H9 (cell line): ENCODE results near the gene CFAP73. TPM values are rescaled to one million over a fixed set of nuclear protein-coding genes. Genes with fewer than 3 reads are reported as not detected.

Experiments
- DNase-seq: peaks from one replicate; pipeline ENCODE4 v3.0.0-alpha.2; 2017
- H2AFZ ChIP-seq: one replicate; pipeline ENCODE4 v1.6.1; 2013; ENCODE audit warnings: mild to moderate bottlenecking, low read length, control low read depth, moderate library complexity
- H2AK5ac ChIP-seq: 2 replicates; pipeline ENCODE4 v1.6.1; 2013; ENCODE audit warnings: low read length, control low read depth, mixed read lengths; ENCODE audit not compliant: insufficient read length
- H2BK120ac ChIP-seq: one replicate; pipeline ENCODE4 v1.6.1; 2013; ENCODE audit warnings: low read depth, mild to moderate bottlenecking, low read length, control low read depth, inconsistent platforms; ENCODE audit not compliant: poor library complexity, severe bottlenecking
- H2BK12ac ChIP-seq: 2 replicates; pipeline ENCODE4 v1.6.1; 2013; ENCODE audit warnings: low read length, control low read depth, mixed read lengths, low read depth; ENCODE audit not compliant: insufficient read length
- H2BK15ac ChIP-seq: 2 replicates; pipeline ENCODE4 v1.6.1; 2013; ENCODE audit warnings: low read depth, low read length, control low read depth
- H2BK20ac ChIP-seq: one replicate; pipeline ENCODE4 v1.6.1; 2013; ENCODE audit warnings: low read depth, mild to moderate bottlenecking, low read length, control low read depth, inconsistent platforms; ENCODE audit not compliant: poor library complexity, severe bottlenecking
- H2BK5ac ChIP-seq: 2 replicates; pipeline ENCODE4 v1.6.1; 2013; ENCODE audit warnings: low read length, control low read depth, mixed read lengths; ENCODE audit not compliant: insufficient read length
- H3K14ac ChIP-seq: 2 replicates; pipeline ENCODE4 v1.6.1; 2013; ENCODE audit warnings: low read length, control low read depth; ENCODE audit not compliant: insufficient read depth
- H3K18ac ChIP-seq: 2 replicates; pipeline ENCODE4 v1.6.1; 2013; ENCODE audit warnings: low read depth, mild to moderate bottlenecking, mixed read lengths, low read length, control low read depth; ENCODE audit not compliant: insufficient read length
- H3K23ac ChIP-seq: 2 replicates; pipeline ENCODE4 v1.6.1; 2013; ENCODE audit warnings: low read length, control low read depth, mixed read lengths, low read depth; ENCODE audit not compliant: insufficient read length
- H3K23me2 ChIP-seq: 2 replicates; pipeline ENCODE4 v1.6.1; 2013; ENCODE audit warnings: low read depth, mild to moderate bottlenecking, mixed read lengths, low read length, control low read depth; ENCODE audit not compliant: insufficient read length, poor library complexity, severe bottlenecking
- H3K27ac ChIP-seq: 2 replicates; pipeline ENCODE4 v1.5.1; 2013; ENCODE audit warnings: low read length, control low read depth, mixed read lengths, low read depth; ENCODE audit not compliant: insufficient read length
- H3K27me3 ChIP-seq: 2 replicates; pipeline ENCODE4 v1.6.1; 2013; ENCODE audit warnings: low read length, control low read depth, inconsistent platforms; ENCODE audit not compliant: insufficient read depth
- H3K4ac ChIP-seq: 2 replicates; pipeline ENCODE4 v1.6.1; 2013; ENCODE audit warnings: low read depth, mild to moderate bottlenecking, control low read depth, inconsistent platforms, low read length, moderate library complexity
- H3K4me1 ChIP-seq: 2 replicates; pipeline ENCODE4 v1.6.1; 2013; ENCODE audit warnings: low read length, control low read depth, inconsistent platforms; ENCODE audit not compliant: insufficient read depth
- H3K4me2 ChIP-seq: 2 replicates; pipeline ENCODE4 v1.6.1; 2013; ENCODE audit warnings: low read length, control low read depth, mixed read lengths; ENCODE audit not compliant: insufficient read length, insufficient read depth
- H3K56ac ChIP-seq: 2 replicates; pipeline ENCODE4 v1.6.1; 2013; ENCODE audit warnings: low read depth, mild to moderate bottlenecking, mixed read lengths, low read length, control low read depth; ENCODE audit not compliant: insufficient read length
- H3K79me1 ChIP-seq: 2 replicates; pipeline ENCODE4 v1.6.1; 2013; ENCODE audit warnings: low read depth, mild to moderate bottlenecking, moderate library complexity, low read length, control low read depth, inconsistent platforms; ENCODE audit not compliant: insufficient read depth, poor library complexity, severe bottlenecking
- H3K79me2 ChIP-seq: 2 replicates; pipeline ENCODE4 v1.6.1; 2013; ENCODE audit warnings: low read length, control low read depth, inconsistent platforms; ENCODE audit not compliant: insufficient read depth
- H3K9ac ChIP-seq: 2 replicates; pipeline ENCODE4 v1.6.1; 2013; ENCODE audit warnings: low read length, control low read depth, mixed read lengths; ENCODE audit not compliant: insufficient read length; ENCODE audit errors: extremely low read depth
- H3K9me3 ChIP-seq: one replicate; pipeline ENCODE4 v1.6.1; 2013; ENCODE audit warnings: low read depth, low read length, inconsistent platforms; ENCODE audit not compliant: control insufficient read depth
- H3T11ph ChIP-seq: one replicate; pipeline ENCODE4 v1.6.1; 2013; ENCODE audit warnings: mild to moderate bottlenecking, low read length, control low read depth, inconsistent platforms
- H4K20me1 ChIP-seq: one replicate; pipeline ENCODE4 v1.6.1; 2013; ENCODE audit not compliant: control insufficient read depth, insufficient read length, insufficient read depth
- H4K5ac ChIP-seq: 2 replicates; pipeline ENCODE4 v1.6.1; 2013; ENCODE audit warnings: low read depth, mild to moderate bottlenecking, mixed read lengths, low read length, control low read depth; ENCODE audit not compliant: insufficient read length
- H4K8ac ChIP-seq: replicated peaks from 2 replicates; pipeline ENCODE4 v1.6.1; 2013; ENCODE audit warnings: low read length, control low read depth, mixed read lengths, low read depth; ENCODE audit not compliant: insufficient read length
- H4K91ac ChIP-seq: 2 replicates; pipeline ENCODE4 v1.6.1; 2013; ENCODE audit warnings: low read depth, mild to moderate bottlenecking, moderate library complexity, mixed read lengths, low read length, control low read depth; ENCODE audit not compliant: insufficient read length
- H3K27ac Mint-ChIP-seq, 3 experiments: 2 replicates in 2 of 3; 3 replicates in 1 of 3; pipeline ENCODE4 v1.8.0; 2020 to 2021; ENCODE audit warnings: mixed read lengths in 3 of 3, mild to moderate bottlenecking in 1 of 3, moderate library complexity in 1 of 3
- H3K27me3 Mint-ChIP-seq: 2 replicates; pipeline ENCODE4 v1.8.0; 2021; ENCODE audit warnings: low read depth, mild to moderate bottlenecking, moderate library complexity, mixed read lengths
- H3K36me3 Mint-ChIP-seq, 3 experiments: 2 replicates in 2 of 3; 3 replicates in 1 of 3; pipeline ENCODE4 v1.8.0; 2020 to 2021; ENCODE audit warnings: low read depth in 3 of 3, mixed read lengths in 3 of 3; ENCODE audit not compliant: insufficient read depth in 1 of 3
- H3K4me1 Mint-ChIP-seq, 2 experiments: 2 replicates each; pipeline ENCODE4 v1.8.0; 2020; ENCODE audit warnings: mixed read lengths in 2 of 2
- H3K4me3 Mint-ChIP-seq, 2 experiments: 2 replicates in 1 of 2; 3 replicates in 1 of 2; pipeline ENCODE4 v1.8.0; 2020 to 2021; ENCODE audit warnings: mild to moderate bottlenecking in 2 of 2, mixed read lengths in 2 of 2, moderate library complexity in 1 of 2
- H3K9me3 Mint-ChIP-seq, 2 experiments: 2 replicates in 1 of 2; 3 replicates in 1 of 2; pipeline ENCODE4 v1.8.0; 2020; ENCODE audit warnings: mild to moderate bottlenecking in 2 of 2, mixed read lengths in 2 of 2, moderate library complexity in 1 of 2
- WGBS: extraction: QIAGEN DNeasy Blood & Tissue Kit; methylation state at CpG from one replicate; pipeline ENCODE4 v1.1.7; 2013; ENCODE audit warnings: missing lambda C conversion rate, low lambda C conversion rate, mixed read lengths; ENCODE audit not compliant: insufficient read length; ENCODE audit errors: extremely low coverage; 5-methylcytosine and 5-hydroxymethylcytosine counted together
- long read RNA-seq: library from polyadenylated mRNA; unstranded; transcript quantifications from one replicate; pipeline ENCODE4 v2.0.0, GENCODE V29; 2020
- total RNA-seq: library from RNA; stranded (reverse); gene quantifications from 2 replicates; pipeline ENCODE4 v1.2.1, GENCODE V29; 2021
- TF ChIP-seq, protein P1 (sequence below): fragments of 200-600 bp; sonication (generic); conservative IDR thresholded peaks from 3 replicates; pipeline ENCODE4 v1.8.0; 2021; ENCODE audit warnings: antibody characterized with exemption, mild to moderate bottlenecking

The CFAP73 gene
- total RNA-seq: not detected in 2 replicates
- long read RNA-seq: 0 reads

DNA sequence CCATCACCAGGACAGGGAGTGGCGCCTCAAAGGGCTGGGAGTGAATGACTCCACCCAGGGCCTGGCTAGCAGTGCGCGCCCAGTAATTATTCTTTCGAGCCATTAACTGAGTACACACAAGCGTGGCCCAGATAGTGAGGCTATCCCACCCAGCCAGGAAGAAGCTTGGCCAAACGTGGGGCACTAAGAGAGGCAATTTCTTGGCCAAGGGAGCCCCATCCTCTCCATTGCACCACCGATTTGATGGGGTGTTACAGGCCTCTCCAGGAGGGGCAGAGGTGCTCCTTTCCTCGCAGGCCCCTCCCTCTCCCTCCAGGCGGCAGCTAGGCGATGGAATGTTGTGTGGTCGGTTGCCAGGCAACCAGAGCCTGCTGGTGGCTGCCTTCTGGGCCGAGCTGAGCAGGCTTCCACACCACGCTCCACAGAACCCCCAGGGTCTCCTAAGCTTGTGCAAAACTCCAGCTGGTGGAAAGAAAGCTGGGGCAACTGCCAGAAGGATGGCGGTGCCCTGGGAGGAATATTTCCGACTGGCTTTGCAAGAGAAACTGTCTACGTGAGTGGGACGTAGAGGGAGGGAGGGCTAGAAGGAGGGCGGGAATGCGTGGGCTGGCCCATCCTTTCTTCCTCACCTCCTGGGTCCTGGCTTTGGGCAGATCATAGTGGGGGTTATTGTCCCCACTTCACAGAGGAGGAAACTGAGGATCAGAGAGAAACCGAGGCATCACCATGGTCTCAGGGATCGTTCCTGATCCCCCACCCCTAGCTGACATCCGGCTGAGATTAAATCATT lies at the start of gene CFAP73:
Gene CFAP73 (plus strand): TSS at position 364 of the 790 bp plus-strand sequence. CDS start 134 bp downstream, at position 498.
- H2BK120ac ChIP-seq: no peak within 1 kb of the TSS
- no peaks in the 10 kb centered on the region; a peak in 3 of 7 replicates for H3K36me3 Mint-ChIP-seq
- H4K8ac ChIP-seq: no peak within 1 kb of the TSS
- no peak within 1 kb of the TSS for H4K5ac ChIP-seq
- H3K79me1 ChIP-seq: no peaks in the 10 kb centered on the region
- H3K4me2 ChIP-seq: peak within 1 kb of the TSS; percentile 38
- H3K9ac ChIP-seq: no peak within 1 kb of the TSS
- peaks cover 5% of the 10 kb centered on the region; the same call in 1 of the 2 replicates for H3K4me1 ChIP-seq
- no peak within 1 kb of the TSS for H2BK12ac ChIP-seq
- WGBS: no CpG with 5 or more reads among the region's 22 CpGs
- H3K23ac ChIP-seq: no peak within 1 kb of the TSS
- H2BK5ac ChIP-seq: no peak within 1 kb of the TSS
- peaks cover 21 to 34% of the 10 kb centered on the region in 2 experiments for H3K4me1 Mint-ChIP-seq
- H3K14ac ChIP-seq: peak within 1 kb of the TSS; percentile 70
- no peak within 1 kb of the TSS for H4K91ac ChIP-seq
- peaks cover 51% of the 10 kb centered on the region for H3K27me3 Mint-ChIP-seq
- no peak within 1 kb of the TSS for H2BK15ac ChIP-seq
- no peak within 1 kb of the TSS for H2BK20ac ChIP-seq
- TF ChIP-seq, protein P1, sequence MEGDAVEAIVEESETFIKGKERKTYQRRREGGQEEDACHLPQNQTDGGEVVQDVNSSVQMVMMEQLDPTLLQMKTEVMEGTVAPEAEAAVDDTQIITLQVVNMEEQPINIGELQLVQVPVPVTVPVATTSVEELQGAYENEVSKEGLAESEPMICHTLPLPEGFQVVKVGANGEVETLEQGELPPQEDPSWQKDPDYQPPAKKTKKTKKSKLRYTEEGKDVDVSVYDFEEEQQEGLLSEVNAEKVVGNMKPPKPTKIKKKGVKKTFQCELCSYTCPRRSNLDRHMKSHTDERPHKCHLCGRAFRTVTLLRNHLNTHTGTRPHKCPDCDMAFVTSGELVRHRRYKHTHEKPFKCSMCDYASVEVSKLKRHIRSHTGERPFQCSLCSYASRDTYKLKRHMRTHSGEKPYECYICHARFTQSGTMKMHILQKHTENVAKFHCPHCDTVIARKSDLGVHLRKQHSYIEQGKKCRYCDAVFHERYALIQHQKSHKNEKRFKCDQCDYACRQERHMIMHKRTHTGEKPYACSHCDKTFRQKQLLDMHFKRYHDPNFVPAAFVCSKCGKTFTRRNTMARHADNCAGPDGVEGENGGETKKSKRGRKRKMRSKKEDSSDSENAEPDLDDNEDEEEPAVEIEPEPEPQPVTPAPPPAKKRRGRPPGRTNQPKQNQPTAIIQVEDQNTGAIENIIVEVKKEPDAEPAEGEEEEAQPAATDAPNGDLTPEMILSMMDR: peak; percentile 33; the same call in 1 of the 3 replicates
- H3K27ac ChIP-seq: no peak within 1 kb of the TSS
- H4K20me1 ChIP-seq: no peaks in the 10 kb centered on the region
- peak; percentile 97 for DNase-seq
- H3K9me3 Mint-ChIP-seq: peaks cover 6% of the 10 kb centered on the region in 2 experiments; a peak in 4 of 5 replicates
- no peak within 1 kb of the TSS for H3K56ac ChIP-seq
- peaks cover 11% of the 10 kb centered on the region for H3K23me2 ChIP-seq
- peak within 1 kb of the TSS; percentile 12 to 58; a peak in 4 of 5 replicates for H3K4me3 Mint-ChIP-seq
- no peak within 1 kb of the TSS for H2AFZ ChIP-seq
- H3K9me3 ChIP-seq: no peaks in the 10 kb centered on the region
- no peak within 1 kb of the TSS for H2AK5ac ChIP-seq
- peak within 1 kb of the TSS in 2 of 3 experiments; percentile 23 to 57; a peak in 3 of 7 replicates for H3K27ac Mint-ChIP-seq
- H3K79me2 ChIP-seq: no peaks in the 10 kb centered on the region
- H3K27me3 ChIP-seq: peaks cover 14% of the 10 kb centered on the region; the same call in 1 of the 2 replicates
- no peak within 1 kb of the TSS; the same call in 1 of the 2 replicates for H3K4ac ChIP-seq
- no peak within 1 kb of the TSS for H3T11ph ChIP-seq
- peak within 1 kb of the TSS; percentile 80 for H3K18ac ChIP-seq
